ENCODE measurements around the gene PRKAA2. TPM values are rescaled to one million over a fixed set of nuclear protein-coding genes. Genes with fewer than 3 reads are reported as not detected.
"Not testable (repeated sequence)": the region's sequence is repeated elsewhere in the genome, so short reads cannot be mapped to it uniquely, and the experiment has no call there.

PRKAA2 gene
- not detected for polyA plus RNA-seq (ENCODE audit: low read depth in 6 of 6)

GRCh38 chr1:56644919-56645676 is at the start of gene PRKAA2:
TSS of gene PRKAA2 (plus strand) at chr1:56645314. CDS start at chr1:56645388, 74 bp downstream.
- Mint-ChIP-seq H3K9me3 (peaks cover 0 to 5% (median 4%) of the 10 kb centered on the region in 7 donors), H3K4me1 (peaks cover 12 to 17% (median 17%) of the 10 kb centered on the region in 3 donors), H3K36me3 (no peaks in the 10 kb centered on the region), H3K4me3 (peak within 1 kb of the TSS; percentile 73 to 92 (median 84)), H3K27ac (peak within 1 kb of the TSS in 2 of 6 donors; percentile 18 to 50), H3K27me3 (peaks cover 49 to 61% (median 55%) of the 10 kb centered on the region in 3 donors)
- peak; percentile 89 to 94 for ATAC-seq (ENCODE audit: low read depth in 2 of 2)
- DNase-seq = peak; percentile 20

DNA sequence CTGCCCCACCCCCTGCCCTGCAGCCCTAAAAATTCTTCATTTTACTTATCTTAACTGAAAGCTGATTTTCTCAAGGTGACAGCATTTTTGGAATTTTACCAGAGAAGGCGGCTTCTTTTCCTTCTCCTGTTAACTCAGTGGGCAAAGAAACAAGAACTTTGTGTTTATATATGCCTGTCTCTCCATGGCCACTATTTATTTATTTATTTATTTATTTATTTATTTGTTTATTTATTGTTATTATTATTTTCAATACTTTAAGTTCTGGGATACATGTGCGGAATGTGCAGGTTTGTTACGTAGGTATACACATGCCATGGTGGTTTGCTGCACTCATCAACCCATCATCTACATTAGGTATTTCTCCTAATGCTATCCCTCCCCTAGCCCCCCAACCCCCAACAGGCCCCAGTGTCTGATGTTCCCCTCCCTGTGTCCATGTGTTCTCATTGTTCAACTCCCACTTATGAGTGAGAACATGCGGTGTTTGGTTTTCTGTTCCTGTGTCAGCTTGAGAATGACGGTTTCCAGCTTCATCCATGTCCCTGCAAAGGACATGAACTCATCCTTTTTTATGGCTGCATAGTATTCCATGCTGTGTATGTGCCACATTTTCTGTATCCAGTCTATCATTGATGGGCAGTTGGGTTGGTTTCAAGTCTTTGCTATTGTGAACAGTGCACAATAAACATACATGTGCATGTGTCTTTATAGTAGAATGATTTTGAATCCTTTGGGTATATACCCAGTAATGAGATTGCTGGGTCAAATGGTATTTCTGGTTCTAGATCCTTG is 49.5 kb upstream of the PRKAA2 start:
- H3K4me1 Mint-ChIP-seq; DNase-seq; H3K4me3 Mint-ChIP-seq; ATAC-seq (ENCODE audit: low read depth in 2 of 2); H3K36me3 Mint-ChIP-seq: not testable (repeated sequence)
- Mint-ChIP-seq H3K27ac (peak overlapping the region in 2 of 6 donors; percentile 5 to 51), H3K27me3 (peaks cover 11 to 16% (median 15%) of the 10 kb centered on the region in 3 donors), H3K9me3 (peaks cover 0 to 12% (median 4%) of the 10 kb centered on the region in 7 donors)

GRCh38 chr1:56610097-56610496 is 35.0 kb upstream of the PRKAA2 start:
- Mint-ChIP-seq H3K9me3 (peaks cover 0 to 26% (median 10%) of the 10 kb centered on the region in 7 donors), H3K27me3 (peaks cover 8 to 24% (median 18%) of the 10 kb centered on the region in 3 donors)
- H3K27ac Mint-ChIP-seq; H3K4me3 Mint-ChIP-seq; H3K4me1 Mint-ChIP-seq; H3K36me3 Mint-ChIP-seq; DNase-seq; ATAC-seq (ENCODE audit: low read depth in 2 of 2): not testable (repeated sequence)

GRCh38 chr1:56610770-56611169 is 34.3 kb upstream of the PRKAA2 start:
- not testable (repeated sequence) for H3K4me3 Mint-ChIP-seq; H3K27ac Mint-ChIP-seq; DNase-seq; H3K4me1 Mint-ChIP-seq; H3K36me3 Mint-ChIP-seq; ATAC-seq (ENCODE audit: low read depth in 2 of 2)
- peaks cover 2 to 22% (median 18%) of the 10 kb centered on the region in 3 donors for H3K27me3 Mint-ChIP-seq
- H3K9me3 Mint-ChIP-seq = peaks cover 0 to 26% (median 12%) of the 10 kb centered on the region in 7 donors

- H3K4me3 Mint-ChIP-seq = no peak overlapping the region
- H3K9me3 Mint-ChIP-seq = peaks cover 0 to 19% (median 9%) of the 10 kb centered on the region in 7 donors
- peaks cover 14 to 42% (median 15%) of the 10 kb centered on the region in 3 donors for H3K27me3 Mint-ChIP-seq
- no peaks in the 10 kb centered on the region for H3K36me3 Mint-ChIP-seq
- ATAC-seq (ENCODE audit: low read depth in 2 of 2) = no peak
- H3K4me1 Mint-ChIP-seq = no peaks in the 10 kb centered on the region
- no peak overlapping the region for H3K27ac Mint-ChIP-seq
- no peak for DNase-seq
Observed at GRCh38 chr1:56617141-56617540, 28.0 kb upstream of the PRKAA2 start.

DNA sequence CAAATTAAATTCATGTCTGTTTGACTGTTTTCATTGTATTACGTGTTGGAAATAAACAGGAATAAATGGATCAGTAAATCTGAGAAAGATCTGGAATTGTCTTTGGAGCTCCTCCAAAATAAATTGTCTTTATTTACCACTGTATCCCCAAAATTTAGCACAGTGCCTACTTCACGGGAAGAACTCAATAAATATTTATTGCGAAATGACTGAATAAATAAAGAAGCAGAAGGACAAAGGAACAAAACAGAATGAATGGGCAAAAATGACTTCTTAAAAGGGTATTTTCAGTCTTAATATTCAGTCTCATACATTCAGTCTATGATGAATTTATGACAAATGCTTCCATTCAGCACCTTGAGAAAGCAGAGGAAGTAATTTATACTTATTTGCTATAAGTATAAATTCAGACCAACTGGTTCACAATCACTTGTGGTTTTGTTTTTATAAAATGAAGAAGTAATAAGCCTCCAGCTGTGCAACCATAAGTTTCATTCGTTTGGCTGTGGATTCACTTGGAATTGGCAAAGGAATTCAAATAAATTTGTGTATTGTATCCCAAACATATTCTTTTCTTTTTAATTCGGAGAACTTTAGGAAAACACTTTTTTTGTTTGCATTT is 19.2 kb upstream of the PRKAA2 start:
- Mint-ChIP-seq H3K4me3 (no peak overlapping the region), H3K4me1 (no peaks in the 10 kb centered on the region), H3K27me3 (peaks cover 21 to 28% (median 26%) of the 10 kb centered on the region in 3 donors), H3K36me3 (no peaks in the 10 kb centered on the region), H3K27ac (no peak overlapping the region), H3K9me3 (peaks cover 0 to 9% (median 4%) of the 10 kb centered on the region in 7 donors)
- DNase-seq = no peak
- ATAC-seq (ENCODE audit: low read depth in 2 of 2) = no peak

DNA sequence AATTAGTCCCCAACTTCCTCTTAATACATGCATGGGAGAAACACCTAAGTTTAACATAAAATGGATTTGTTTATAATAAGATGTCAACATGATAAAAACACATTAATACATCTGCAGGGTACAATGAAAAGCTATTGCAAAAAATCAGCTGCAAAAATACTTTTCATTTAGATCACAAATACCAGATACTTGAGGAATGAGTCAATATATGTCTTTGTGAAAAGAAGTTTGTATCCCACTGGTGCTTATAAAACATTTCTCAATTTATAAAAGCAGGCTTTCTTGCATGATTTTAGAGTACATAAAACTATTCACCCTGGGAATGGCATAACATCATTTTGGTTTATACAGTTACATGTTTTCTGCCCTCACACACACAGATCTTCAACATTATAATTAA is 18.6 kb upstream of the PRKAA2 start:
- peaks cover 0 to 9% (median 4%) of the 10 kb centered on the region in 7 donors for H3K9me3 Mint-ChIP-seq
- ATAC-seq (ENCODE audit: low read depth in 2 of 2) = no peak
- no peaks in the 10 kb centered on the region for H3K36me3 Mint-ChIP-seq
- no peak for DNase-seq
- H3K27me3 Mint-ChIP-seq = peaks cover 20 to 26% (median 22%) of the 10 kb centered on the region in 3 donors
- H3K27ac Mint-ChIP-seq = no peak overlapping the region
- no peak overlapping the region for H3K4me3 Mint-ChIP-seq
- no peaks in the 10 kb centered on the region for H3K4me1 Mint-ChIP-seq

GRCh38 chr1:56627019-56627635 is 18.0 kb upstream of the PRKAA2 start:
- Mint-ChIP-seq H3K4me3 (no peak overlapping the region), H3K9me3 (peaks cover 0 to 6% (median 3%) of the 10 kb centered on the region in 7 donors), H3K36me3 (no peaks in the 10 kb centered on the region), H3K27ac (no peak overlapping the region), H3K27me3 (peaks cover 15 to 27% (median 18%) of the 10 kb centered on the region in 3 donors), H3K4me1 (no peaks in the 10 kb centered on the region)
- DNase-seq (no peak), ATAC-seq (ENCODE audit: low read depth in 2 of 2) (no peak)

DNA sequence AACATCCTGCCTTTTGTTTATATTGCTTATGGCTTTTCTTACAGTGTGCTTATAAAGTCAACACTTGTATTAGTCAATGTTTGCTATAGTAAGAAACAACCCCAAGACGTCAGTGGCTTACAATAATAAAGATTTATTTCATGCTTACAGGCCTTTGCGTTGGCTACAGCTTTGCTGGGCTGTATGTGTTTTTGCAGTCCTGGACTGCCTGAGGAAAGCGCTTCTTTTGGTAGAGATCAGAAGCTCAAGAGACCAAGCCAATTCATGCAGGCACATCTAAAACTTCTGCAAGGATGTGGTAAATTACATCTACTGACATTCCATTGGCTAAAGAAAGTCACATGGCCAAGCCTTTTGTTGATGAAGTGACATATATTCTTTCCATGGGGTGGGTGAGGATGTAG is 17.5 kb upstream of the PRKAA2 start:
- H3K9me3 Mint-ChIP-seq = peaks cover 0 to 3% (median 2%) of the 10 kb centered on the region in 7 donors
- no peak for ATAC-seq (ENCODE audit: low read depth in 2 of 2)
- peaks cover 19 to 28% (median 23%) of the 10 kb centered on the region in 3 donors for H3K27me3 Mint-ChIP-seq
- no peak for DNase-seq
- H3K4me3 Mint-ChIP-seq = no peak overlapping the region
- no peak overlapping the region for H3K27ac Mint-ChIP-seq
- H3K36me3 Mint-ChIP-seq = no peaks in the 10 kb centered on the region
- no peaks in the 10 kb centered on the region for H3K4me1 Mint-ChIP-seq

GRCh38 chr1:56630786-56631185 is 14.3 kb upstream of the PRKAA2 start:
- no peak for ATAC-seq (ENCODE audit: low read depth in 2 of 2)
- no peak for DNase-seq
- no peaks in the 10 kb centered on the region for H3K4me1 Mint-ChIP-seq
- no peak overlapping the region for H3K27ac Mint-ChIP-seq
- no peaks in the 10 kb centered on the region for H3K36me3 Mint-ChIP-seq
- H3K4me3 Mint-ChIP-seq = no peak overlapping the region
- H3K9me3 Mint-ChIP-seq = peaks cover 0 to 2% (median 0%) of the 10 kb centered on the region in 7 donors
- H3K27me3 Mint-ChIP-seq = peaks cover 9 to 18% (median 16%) of the 10 kb centered on the region in 3 donors

DNA sequence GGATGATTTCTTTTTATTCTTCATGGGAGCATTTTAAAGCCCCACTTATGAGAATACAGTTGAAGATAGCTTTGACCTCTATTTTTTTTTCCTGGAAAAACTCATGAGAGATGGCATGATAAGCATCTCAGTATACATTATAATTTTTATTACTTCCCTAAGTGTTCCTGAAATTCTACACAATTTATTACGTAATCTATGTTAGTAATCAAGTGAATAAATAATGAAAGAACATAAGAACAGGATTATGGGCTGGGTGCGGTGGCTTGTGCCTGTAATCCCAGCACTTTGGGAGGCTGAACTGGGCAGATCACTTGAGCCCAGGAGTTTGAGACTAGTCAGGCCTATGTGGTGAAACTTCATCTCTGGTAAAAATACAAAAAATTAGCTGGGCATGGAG is 13.2 kb upstream of the PRKAA2 start:
- no peak overlapping the region for H3K27ac Mint-ChIP-seq
- DNase-seq (no peak), ATAC-seq (ENCODE audit: low read depth in 2 of 2) (no peak)
- H3K4me3 Mint-ChIP-seq = no peak overlapping the region
- H3K27me3 Mint-ChIP-seq = peaks cover 9 to 18% (median 16%) of the 10 kb centered on the region in 3 donors
- H3K4me1 Mint-ChIP-seq = no peaks in the 10 kb centered on the region
- H3K36me3 Mint-ChIP-seq = no peaks in the 10 kb centered on the region
- H3K9me3 Mint-ChIP-seq = peaks cover 0 to 2% (median 0%) of the 10 kb centered on the region in 7 donors

DNA sequence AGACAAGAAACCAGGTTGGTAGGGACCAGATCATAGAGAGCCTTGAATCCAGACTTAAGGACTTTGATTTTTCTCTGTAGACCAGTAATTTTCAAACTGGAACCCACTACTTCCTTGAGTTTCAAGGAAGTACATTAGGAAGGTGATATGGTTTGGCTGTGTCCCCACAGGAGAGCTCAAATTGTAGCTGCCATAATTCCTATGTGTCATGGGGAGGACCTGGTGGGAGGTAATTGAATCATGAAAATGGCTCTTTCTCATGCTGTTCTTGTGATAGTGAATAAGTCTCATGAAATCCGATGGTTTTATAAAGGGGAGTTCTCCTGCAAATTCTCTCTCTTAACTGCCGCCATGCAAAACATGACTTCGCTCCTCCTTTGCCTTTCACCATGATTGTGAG is 10.1 kb upstream of the PRKAA2 start:
- Mint-ChIP-seq H3K4me3 (no peak overlapping the region), H3K27me3 (peaks cover 4 to 16% (median 12%) of the 10 kb centered on the region in 3 donors), H3K9me3 (no peaks in the 10 kb centered on the region), H3K4me1 (no peaks in the 10 kb centered on the region), H3K27ac (no peak overlapping the region), H3K36me3 (no peaks in the 10 kb centered on the region)
- ATAC-seq (ENCODE audit: low read depth in 2 of 2) = no peak
- no peak for DNase-seq

DNA sequence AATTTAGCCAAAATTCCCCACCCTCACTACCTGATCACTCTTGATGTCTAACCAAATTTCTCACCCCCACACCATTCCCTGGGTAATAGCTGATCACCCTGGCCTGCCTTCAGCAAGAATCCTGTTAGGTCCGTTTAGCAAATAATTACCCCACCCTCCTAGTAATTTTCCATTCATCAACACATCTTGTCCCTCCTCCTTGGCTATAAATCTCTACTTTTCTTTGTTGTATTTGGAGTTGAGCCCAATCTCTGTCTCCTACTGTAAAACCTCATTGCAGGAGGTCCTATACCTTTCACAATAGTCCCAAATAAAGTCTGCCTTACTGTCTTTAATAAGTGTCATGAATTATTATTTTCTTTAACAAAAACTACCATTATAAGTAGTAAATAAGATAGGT is 6.9 kb upstream of the PRKAA2 start:
- no peaks in the 10 kb centered on the region for H3K4me1 Mint-ChIP-seq
- no peak overlapping the region for H3K27ac Mint-ChIP-seq
- no peaks in the 10 kb centered on the region for H3K9me3 Mint-ChIP-seq
- ATAC-seq (ENCODE audit: low read depth in 2 of 2) (no peak), DNase-seq (no peak)
- no peak overlapping the region for H3K4me3 Mint-ChIP-seq
- H3K27me3 Mint-ChIP-seq = peaks cover 0 to 13% (median 0%) of the 10 kb centered on the region in 3 donors
- H3K36me3 Mint-ChIP-seq = no peaks in the 10 kb centered on the region
